ACC112 (cell line): ENCODE results near the gene HORMAD2.
"Not testable (repeated sequence)": the region's sequence is repeated elsewhere in the genome, so short reads cannot be mapped to it uniquely, and the experiment has no call there.

Experiments used
- H2AFZ ChIP-seq: fragments of 200-600 bp; sonication (generic); one replicate; pipeline ENCODE4 v1.6.0; 2017; ENCODE audit warnings: antibody characterized with exemption, low read length; ENCODE audit not compliant: unreplicated experiment
- H3K27ac ChIP-seq: fragments of 200-600 bp; sonication (generic); 2 replicates; pipeline ENCODE4 v1.5.1; 2014; ENCODE audit warnings: low read depth, mild to moderate bottlenecking, antibody characterized with exemption, low read length, moderate library complexity
- H3K27me3 ChIP-seq: fragments of 200-600 bp; sonication (generic); 2 replicates; pipeline ENCODE4 v1.6.1; 2014; ENCODE audit warnings: mild to moderate bottlenecking, antibody characterized with exemption, low read length, moderate library complexity, mixed read lengths; ENCODE audit not compliant: insufficient read depth
- H3K36me3 ChIP-seq: fragments of 200-600 bp; sonication (generic); 2 replicates; pipeline ENCODE4 v1.6.1; 2016; ENCODE audit warnings: mild to moderate bottlenecking, antibody characterized with exemption, low read length, moderate library complexity, mixed read lengths; ENCODE audit not compliant: insufficient read depth
- H3K4me1 ChIP-seq: fragments of 200-600 bp; sonication (generic); one replicate; pipeline ENCODE4 v1.6.1; 2016; ENCODE audit warnings: low read length, mixed read lengths; ENCODE audit not compliant: insufficient read depth, unreplicated experiment, control insufficient read depth
- H3K4me3 ChIP-seq: fragments of 200-600 bp; sonication (generic); 2 replicates; pipeline ENCODE4 v1.5.1; 2014; ENCODE audit warnings: mild to moderate bottlenecking, low read depth, low read length
- H3K79me2 ChIP-seq: fragments of 200-600 bp; sonication (generic); one replicate; pipeline ENCODE4 v1.6.0; 2016; ENCODE audit warnings: low read length; ENCODE audit not compliant: control insufficient read depth, unreplicated experiment, insufficient read depth

HORMAD2 gene

GRCh38 chr22:30208631-30209603 is 128.7 kb downstream of the HORMAD2 start:
- Histone ChIP-seq H3K36me3 (no peaks in the 10 kb centered on the region), H3K79me2 (no peaks in the 10 kb centered on the region), H3K4me3 (no peak overlapping the region), H3K4me1 (peaks cover 84% of the 10 kb centered on the region), H2AFZ (peak overlapping the region; percentile 43), H3K27me3 (no peaks in the 10 kb centered on the region), H3K27ac (peak overlapping the region; percentile 99)

GRCh38 chr22:30209642-30210041 is 129.4 kb downstream of the HORMAD2 start:
- Histone ChIP-seq H2AFZ (no peak overlapping the region), H3K36me3 (no peaks in the 10 kb centered on the region), H3K79me2 (no peaks in the 10 kb centered on the region), H3K27me3 (no peaks in the 10 kb centered on the region), H3K4me1 (peaks cover 76% of the 10 kb centered on the region), H3K4me3 (no peak overlapping the region), H3K27ac (peak overlapping the region; percentile 99)

GRCh38 chr22:30210235-30210909 is 130.1 kb downstream of the HORMAD2 start:
- no peak overlapping the region for H2AFZ ChIP-seq
- no peak overlapping the region for H3K4me3 ChIP-seq
- peak overlapping the region; percentile 99 for H3K27ac ChIP-seq
- no peaks in the 10 kb centered on the region for H3K27me3 ChIP-seq
- no peaks in the 10 kb centered on the region for H3K36me3 ChIP-seq
- peaks cover 69% of the 10 kb centered on the region for H3K4me1 ChIP-seq
- H3K79me2 ChIP-seq = no peaks in the 10 kb centered on the region

- Histone ChIP-seq H3K4me1 (peaks cover 65% of the 10 kb centered on the region), H3K27me3 (no peaks in the 10 kb centered on the region), H3K27ac (peak overlapping the region; percentile 99), H2AFZ (no peak overlapping the region), H3K36me3 (no peaks in the 10 kb centered on the region), H3K4me3 (no peak overlapping the region), H3K79me2 (no peaks in the 10 kb centered on the region)
These were observed 131.0 kb downstream of the HORMAD2 start for GRCh38 chr22:30211124-30211820.

- Histone ChIP-seq H3K36me3 (no peaks in the 10 kb centered on the region), H3K4me1 (peaks cover 55% of the 10 kb centered on the region), H2AFZ (no peak overlapping the region), H3K27me3 (no peaks in the 10 kb centered on the region), H3K4me3 (no peak overlapping the region), H3K27ac (peak overlapping the region; percentile 99), H3K79me2 (no peaks in the 10 kb centered on the region)
These were observed 132.2 kb downstream of the HORMAD2 start for GRCh38 chr22:30212363-30212995.

- Histone ChIP-seq H3K36me3 (no peaks in the 10 kb centered on the region), H3K27ac (peak overlapping the region; percentile 99), H3K27me3 (no peaks in the 10 kb centered on the region), H3K4me3 (no peak overlapping the region), H3K4me1 (peaks cover 56% of the 10 kb centered on the region), H3K79me2 (no peaks in the 10 kb centered on the region), H2AFZ (no peak overlapping the region)
These were observed 132.8 kb downstream of the HORMAD2 start for GRCh38 chr22:30212996-30213441.

GRCh38 chr22:30214703-30215407 is 134.6 kb downstream of the HORMAD2 start:
- Histone ChIP-seq H3K27ac (no peak overlapping the region), H3K4me1 (peaks cover 40% of the 10 kb centered on the region), H3K36me3 (no peaks in the 10 kb centered on the region), H2AFZ (no peak overlapping the region), H3K27me3 (no peaks in the 10 kb centered on the region), H3K79me2 (no peaks in the 10 kb centered on the region), H3K4me3 (no peak overlapping the region)

GRCh38 chr22:30216272-30216671 is 136.0 kb downstream of the HORMAD2 start:
- not testable (repeated sequence) for H3K36me3 ChIP-seq, H3K27ac ChIP-seq, H3K4me3 ChIP-seq, H2AFZ ChIP-seq, H3K27me3 ChIP-seq, H3K79me2 ChIP-seq
- peaks cover 26% of the 10 kb centered on the region for H3K4me1 ChIP-seq

GRCh38 chr22:30216710-30217109 is 136.4 kb downstream of the HORMAD2 start:
- Histone ChIP-seq H3K79me2 (no peaks in the 10 kb centered on the region), H3K4me1 (peaks cover 24% of the 10 kb centered on the region)

More at GRCh38 chr22:30216710-30217109, 136.4 kb downstream of the HORMAD2 start:
- H2AFZ ChIP-seq = no peak overlapping the region
- H3K27me3 ChIP-seq = no peaks in the 10 kb centered on the region
- no peaks in the 10 kb centered on the region for H3K36me3 ChIP-seq
- H3K27ac ChIP-seq = no peak overlapping the region
- no peak overlapping the region for H3K4me3 ChIP-seq
